GM12892 (cell line): ENCODE data around the gene GAPT.

Experiments
- POLR2A ChIP-seq: IDR thresholded peaks from 2 replicates; pipeline ENCODE4 v1.6.1; 2011; ENCODE audit warnings: low read depth, low read length, control low read depth
- POLR2AphosphoS5 ChIP-seq: IDR thresholded peaks from 2 replicates; pipeline ENCODE4 v1.6.1; 2011; ENCODE audit warnings: low read depth, low read length, control low read depth
- TAF1 ChIP-seq: IDR thresholded peaks from 2 replicates; pipeline ENCODE4 v1.6.1; 2011; ENCODE audit warnings: low read depth, mild to moderate bottlenecking, control low read depth, low read length, borderline replicate concordance

- TF ChIP-seq POLR2A (no peak), TAF1 (no peak), POLR2AphosphoS5 (no peak)
These were observed 24.3 kb upstream of the GAPT start for GRCh38 chr5:58466939-58467338.
